ENCODE data around the gene NBPF6.
"Not testable (repeated sequence)": the region's sequence is repeated elsewhere in the genome, so short reads cannot be mapped to it uniquely, and the experiment has no call there.

The NBPF6 gene

DNA sequence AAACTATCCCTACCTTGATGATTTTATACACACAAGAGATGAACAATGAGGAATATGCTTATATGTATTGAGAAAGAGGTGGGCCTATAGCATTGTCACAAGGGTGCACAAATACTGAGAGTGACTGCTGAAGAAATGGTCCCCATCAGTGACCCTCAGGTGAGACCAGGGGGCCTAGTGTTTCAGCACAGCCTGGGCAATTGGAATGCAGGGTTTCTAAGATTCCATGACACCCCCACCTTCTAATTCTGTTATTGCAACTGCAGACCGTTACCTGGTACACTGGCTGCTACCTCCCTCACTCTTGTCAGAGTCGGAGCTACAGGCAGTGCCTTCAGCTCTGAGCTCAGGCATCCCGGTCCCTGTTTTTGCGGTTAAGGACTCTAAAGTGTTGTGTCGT lies at the start of gene NBPF6:
Gene NBPF6 (plus strand): TSS at position 301 of the 400 bp plus-strand sequence. CDS start 259 bp downstream, outside the sequence.
- DNase-seq: not testable (repeated sequence)

DNA sequence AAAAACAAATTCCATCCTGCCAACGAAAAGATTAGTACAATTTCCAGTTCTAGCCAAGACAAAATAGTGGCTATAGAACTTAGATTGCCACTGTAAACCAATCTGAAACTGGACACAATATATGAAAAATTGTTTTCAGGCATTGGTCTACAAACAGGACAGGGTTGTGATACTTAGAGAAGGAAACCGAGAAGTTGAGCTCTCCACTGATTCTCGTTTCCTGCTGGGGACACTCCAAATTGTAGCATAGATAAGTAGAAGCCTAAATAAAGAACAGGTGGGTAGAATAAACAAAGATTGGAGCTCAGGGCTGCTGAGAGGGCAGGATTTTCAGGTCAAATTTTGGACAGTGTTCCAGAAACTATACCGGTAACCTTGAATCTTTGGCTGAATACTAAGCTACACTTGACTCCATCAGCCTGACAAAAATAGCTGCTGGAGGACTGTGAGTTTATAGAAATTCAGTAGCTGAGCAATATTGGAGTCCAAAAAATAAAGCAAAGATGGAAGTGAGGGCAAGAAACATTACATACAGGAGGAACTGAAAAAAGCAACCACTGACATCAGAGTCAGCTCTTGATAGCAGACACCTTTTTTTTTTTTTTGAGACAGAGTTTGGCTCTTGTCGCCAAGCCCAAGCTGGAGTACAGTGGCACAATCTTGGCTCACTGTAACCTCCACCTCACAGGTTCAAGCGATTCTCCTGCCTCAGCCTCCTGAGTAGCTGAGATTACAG lies 38.9 kb upstream of the NBPF6 start:
- DNase-seq: not testable (repeated sequence)

DNA sequence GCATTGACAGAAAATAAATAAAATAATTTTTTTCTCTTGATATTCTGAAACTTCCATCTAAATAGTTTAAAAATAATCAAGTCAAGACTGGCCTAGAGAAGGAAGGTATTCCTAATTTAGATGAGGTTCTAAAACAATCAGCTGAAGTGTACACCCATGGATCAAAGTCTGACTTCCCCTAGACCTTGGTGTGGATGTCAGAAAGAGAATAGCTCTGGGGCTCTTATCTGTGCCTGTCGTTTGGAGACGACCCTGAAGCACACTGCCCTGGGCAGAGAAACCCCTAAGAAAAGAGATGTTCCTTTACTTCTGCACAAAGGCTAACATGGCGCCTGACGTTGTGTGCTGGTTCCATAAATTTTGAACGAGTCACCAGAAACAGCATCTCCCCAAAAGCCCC lies 30.0 kb upstream of the NBPF6 start:
- not testable (repeated sequence) for DNase-seq

DNA sequence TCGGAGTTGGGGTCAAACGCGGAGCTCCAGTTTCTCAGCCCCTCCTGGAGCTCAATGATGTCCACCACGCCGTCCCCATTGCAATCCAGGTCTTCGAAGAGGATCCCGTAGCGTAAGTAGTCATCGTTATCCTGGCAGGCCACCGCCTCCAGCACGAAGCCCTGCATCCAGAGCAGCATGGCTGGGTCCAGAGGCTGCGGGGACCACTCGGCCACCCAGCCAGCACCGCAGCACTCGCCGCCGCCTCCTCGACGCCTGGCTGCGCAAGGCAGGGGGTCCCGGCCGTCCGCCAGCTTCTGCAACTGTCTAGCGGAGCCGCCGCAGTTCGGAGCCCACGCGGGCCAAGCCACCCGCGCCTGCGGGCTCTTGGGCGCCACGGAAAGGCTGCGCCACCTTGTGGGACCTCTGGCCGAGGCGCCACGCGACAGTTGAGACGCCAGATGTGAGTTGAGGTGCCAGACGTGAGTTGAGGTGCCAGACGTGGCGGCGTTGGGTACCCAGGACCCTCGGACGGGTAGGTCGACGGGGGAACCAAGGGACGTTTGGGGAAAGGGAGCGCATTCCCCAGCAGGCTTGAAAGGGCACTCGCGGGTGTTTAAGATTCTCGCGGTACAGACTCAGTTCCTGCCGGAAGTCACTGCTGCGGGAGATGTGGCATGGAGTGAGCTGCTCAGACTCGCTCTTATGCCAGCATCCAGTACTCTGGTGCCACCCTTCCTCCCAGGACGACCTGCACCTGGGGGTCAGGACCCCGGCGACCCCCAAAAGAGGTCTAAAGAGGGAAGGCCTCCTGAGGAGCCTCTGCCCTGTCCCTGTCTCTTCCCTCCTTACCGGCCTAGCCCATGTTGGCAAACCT lies 28.9 kb upstream of the NBPF6 start:
- not testable (repeated sequence) for DNase-seq

- not testable (repeated sequence) for DNase-seq
Measured at GRCh38 chr1:108426877-108427276, 23.3 kb upstream of the NBPF6 start.

- DNase-seq: not testable (repeated sequence)
Measured at GRCh38 chr1:108432002-108432401, 18.1 kb upstream of the NBPF6 start.

- not testable (repeated sequence) for DNase-seq
Measured at GRCh38 chr1:108433404-108433803, 16.7 kb upstream of the NBPF6 start.

GRCh38 chr1:108438536-108438935 lies 11.6 kb upstream of the NBPF6 start:
- not testable (repeated sequence) for DNase-seq

- DNase-seq: not testable (repeated sequence)
Measured at GRCh38 chr1:108454521-108454920, 4.4 kb downstream of the NBPF6 start.

GRCh38 chr1:108458661-108459060 lies 8.5 kb downstream of the NBPF6 start:
- DNase-seq: not testable (repeated sequence)

DNA sequence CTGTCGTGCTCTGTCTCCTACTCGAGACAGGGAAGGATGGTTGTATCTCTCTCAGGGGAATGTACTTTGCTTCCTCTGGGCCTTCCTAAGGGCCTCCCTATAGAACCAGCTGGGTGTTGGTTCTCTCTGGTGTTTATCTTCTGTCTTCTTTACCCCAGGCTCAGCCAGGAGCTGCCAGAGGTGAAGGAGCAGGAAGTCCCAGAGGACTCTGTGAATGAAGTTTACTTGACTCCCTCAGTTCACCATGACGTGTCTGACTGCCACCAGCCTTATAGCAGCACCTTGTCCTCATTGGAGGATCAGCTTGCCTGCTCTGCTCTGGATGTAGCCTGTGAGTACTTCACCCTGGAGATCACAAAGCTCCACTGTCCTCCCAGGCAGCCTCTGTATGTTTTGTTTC lies 11.6 kb downstream of the NBPF6 start:
- not testable (repeated sequence) for DNase-seq

DNA sequence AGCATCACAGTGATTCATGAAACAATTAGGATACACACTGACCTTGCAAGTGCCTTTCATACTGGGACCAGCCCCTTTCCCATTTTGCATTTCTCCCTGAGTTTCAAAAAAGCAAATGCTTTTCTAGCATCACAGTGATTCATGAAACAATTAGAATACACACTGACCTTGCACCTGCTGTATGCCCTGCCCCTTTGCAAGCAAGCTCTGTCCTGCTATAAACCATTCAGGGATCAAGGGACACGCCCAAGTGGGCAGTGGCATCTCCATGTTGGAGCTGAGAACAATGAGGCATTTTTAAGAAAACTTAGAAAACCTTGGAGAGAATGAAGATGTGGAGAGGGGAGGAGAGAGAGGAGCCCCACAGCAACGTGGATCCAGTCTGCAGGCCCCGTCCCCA lies 13.8 kb downstream of the NBPF6 start:
- DNase-seq: not testable (repeated sequence)

- not testable (repeated sequence) for DNase-seq
Measured at GRCh38 chr1:108466166-108466565, 16.0 kb downstream of the NBPF6 start.

GRCh38 chr1:108467155-108467554 lies 17.0 kb downstream of the NBPF6 start:
- not testable (repeated sequence) for DNase-seq

GRCh38 chr1:108470750-108471149 lies 20.6 kb downstream of the NBPF6 start:
- not testable (repeated sequence) for DNase-seq

- not testable (repeated sequence) for DNase-seq
Measured at GRCh38 chr1:108474516-108474915, 24.4 kb downstream of the NBPF6 start.

DNA sequence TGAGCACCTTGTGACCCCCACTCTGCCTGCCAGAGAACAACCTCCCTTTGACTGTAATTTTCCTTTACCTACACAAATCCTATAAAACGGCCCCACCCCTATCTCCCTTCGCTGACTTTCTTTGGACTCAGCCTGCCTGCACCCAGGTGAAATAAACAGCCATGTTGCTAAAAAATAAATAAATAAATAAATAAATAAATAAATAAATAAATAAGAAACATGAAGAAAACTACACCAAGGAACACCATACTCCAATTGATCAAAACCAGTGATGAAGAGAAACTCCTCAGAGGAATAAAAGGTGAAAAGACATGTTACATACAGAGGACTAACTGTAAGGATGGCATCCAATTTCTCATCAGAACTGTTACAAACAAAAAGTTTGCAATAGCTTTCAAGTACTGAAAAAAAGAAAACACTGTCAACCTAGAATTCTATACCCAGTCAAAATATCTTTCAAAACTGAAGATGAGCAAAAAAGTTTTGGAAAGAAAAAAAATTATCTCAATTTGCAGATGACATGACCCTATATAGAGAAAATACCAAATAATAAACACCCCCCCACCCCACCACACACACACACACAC lies 28.4 kb downstream of the NBPF6 start:
- no peak for DNase-seq

GRCh38 chr1:108482708-108483107 lies 32.6 kb downstream of the NBPF6 start:
- DNase-seq: no peak

GRCh38 chr1:108485990-108486389 lies 35.8 kb downstream of the NBPF6 start:
- not testable (repeated sequence) for DNase-seq

GRCh38 chr1:108486707-108487106 lies 36.6 kb downstream of the NBPF6 start:
- DNase-seq: not testable (repeated sequence)

GRCh38 chr1:108495008-108495407 lies 44.9 kb downstream of the NBPF6 start:
- not testable (repeated sequence) for DNase-seq

- DNase-seq: not testable (repeated sequence)
Measured at GRCh38 chr1:108496856-108497255, 46.7 kb downstream of the NBPF6 start.

DNA sequence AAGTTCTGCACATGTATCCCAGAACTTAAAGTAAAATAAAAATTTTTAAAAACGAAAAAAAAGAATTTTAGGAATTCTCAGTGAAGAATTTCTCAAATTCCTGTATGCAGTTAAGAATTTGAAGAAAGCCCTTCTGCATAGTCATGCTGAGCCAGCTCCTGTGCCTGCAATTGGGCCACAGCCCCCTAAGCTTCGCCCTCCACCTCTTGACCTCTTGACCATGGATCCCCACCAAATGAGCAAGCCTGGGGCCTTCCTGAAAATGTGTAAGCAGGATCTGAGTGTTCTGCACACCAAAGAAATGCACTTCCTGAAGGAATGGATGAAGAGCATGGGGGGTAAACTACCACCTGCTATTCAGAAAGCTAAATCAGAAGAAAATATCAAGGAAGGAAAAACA lies 52.0 kb downstream of the NBPF6 start:
- DNase-seq: no peak

Measured in activated CD4-positive, CD25-positive, alpha-beta regulatory T cell treated with anti-CD3 and anti-CD28 coated beads, Interleukin-2, amount 50 U/mL, for 72 hours (primary cell).